Measurements from ENCODE around the gene HCN2.

DNA sequence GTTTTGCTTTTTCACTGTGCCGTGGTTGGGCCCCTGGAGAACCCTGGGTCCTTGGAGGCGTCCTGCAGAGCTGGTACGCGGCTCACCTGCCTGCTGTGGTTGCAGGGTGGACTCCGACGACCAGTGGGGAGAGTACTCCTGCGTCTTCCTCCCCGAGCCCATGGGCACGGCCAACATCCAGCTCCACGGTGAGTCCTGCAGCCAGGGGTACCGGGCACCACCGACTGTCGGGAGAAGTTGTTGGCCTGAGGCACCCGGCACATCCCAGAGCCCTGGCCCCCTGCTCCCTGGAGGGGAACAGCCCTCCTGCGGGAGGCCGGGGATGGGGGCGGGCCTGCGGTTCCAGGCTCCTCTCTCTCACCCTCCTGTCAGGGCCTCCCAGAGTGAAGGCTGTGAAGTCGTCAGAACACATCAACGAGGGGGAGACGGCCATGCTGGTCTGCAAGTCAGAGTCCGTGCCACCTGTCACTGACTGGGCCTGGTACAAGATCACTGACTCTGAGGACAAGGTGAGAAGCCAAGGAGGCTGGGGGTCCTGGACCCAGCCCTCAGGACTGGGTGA lies 9.3 kb upstream of the HCN2 start:
- TF ChIP-seq, protein P1, sequence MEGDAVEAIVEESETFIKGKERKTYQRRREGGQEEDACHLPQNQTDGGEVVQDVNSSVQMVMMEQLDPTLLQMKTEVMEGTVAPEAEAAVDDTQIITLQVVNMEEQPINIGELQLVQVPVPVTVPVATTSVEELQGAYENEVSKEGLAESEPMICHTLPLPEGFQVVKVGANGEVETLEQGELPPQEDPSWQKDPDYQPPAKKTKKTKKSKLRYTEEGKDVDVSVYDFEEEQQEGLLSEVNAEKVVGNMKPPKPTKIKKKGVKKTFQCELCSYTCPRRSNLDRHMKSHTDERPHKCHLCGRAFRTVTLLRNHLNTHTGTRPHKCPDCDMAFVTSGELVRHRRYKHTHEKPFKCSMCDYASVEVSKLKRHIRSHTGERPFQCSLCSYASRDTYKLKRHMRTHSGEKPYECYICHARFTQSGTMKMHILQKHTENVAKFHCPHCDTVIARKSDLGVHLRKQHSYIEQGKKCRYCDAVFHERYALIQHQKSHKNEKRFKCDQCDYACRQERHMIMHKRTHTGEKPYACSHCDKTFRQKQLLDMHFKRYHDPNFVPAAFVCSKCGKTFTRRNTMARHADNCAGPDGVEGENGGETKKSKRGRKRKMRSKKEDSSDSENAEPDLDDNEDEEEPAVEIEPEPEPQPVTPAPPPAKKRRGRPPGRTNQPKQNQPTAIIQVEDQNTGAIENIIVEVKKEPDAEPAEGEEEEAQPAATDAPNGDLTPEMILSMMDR (conservative IDR thresholded peaks at IDR 0.05; ENCODE audit: low read length), result no peak
- TF ChIP-seq EZH2phosphoT487 (IDR thresholded peaks at IDR 0.05; ENCODE audit: borderline replicate concordance, low read depth, low read length), result no peak

All from OCI-LY7 (cell line).